Measurements from ENCODE around the gene DMXL2.

Gene DMXL2

GRCh38 chr15:51641490-51642130 is 19.0 kb upstream of the DMXL2 start:
- no peak for TF ChIP-seq CSRNP3 (CRISPR knock-in tag; IDR thresholded peaks at IDR 0.05)
- TF ChIP-seq ZFP30 (CRISPR knock-in tag; IDR thresholded peaks at IDR 0.05), result no peak
- ATAC-seq, result no peak

- no peak for TF ChIP-seq TCF4 (CRISPR knock-in tag; IDR thresholded peaks at IDR 0.05; ENCODE audit: borderline replicate concordance)
- no peak for TF ChIP-seq CSRNP3 (CRISPR knock-in tag; IDR thresholded peaks at IDR 0.05)
- TF ChIP-seq ESRRG (CRISPR knock-in tag; IDR thresholded peaks at IDR 0.05), result no peak
- TF ChIP-seq CSDC2 (CRISPR knock-in tag; IDR thresholded peaks at IDR 0.05), result no peak
- no peak for TF ChIP-seq ZNF8 (CRISPR knock-in tag; IDR thresholded peaks at IDR 0.05)
- TF ChIP-seq ZNF565 (CRISPR knock-in tag; conservative IDR thresholded peaks at IDR 0.05; ENCODE audit: low read depth), result no peak
- no peak for TF ChIP-seq POU6F1 (CRISPR knock-in tag; IDR thresholded peaks at IDR 0.05; ENCODE audit: borderline replicate concordance, low read depth)
- no peak for TF ChIP-seq GLIS3 (CRISPR knock-in tag; IDR thresholded peaks at IDR 0.05)
- no peak for TF ChIP-seq ZFP30 (CRISPR knock-in tag; IDR thresholded peaks at IDR 0.05)
- TF ChIP-seq TOX (CRISPR knock-in tag; IDR thresholded peaks at IDR 0.05; ENCODE audit: borderline replicate concordance), result no peak
- TF ChIP-seq ZNF70 (CRISPR knock-in tag; IDR thresholded peaks at IDR 0.05), result no peak
- no peak for TF ChIP-seq ZFP3 (CRISPR knock-in tag; IDR thresholded peaks at IDR 0.05)
- TF ChIP-seq SNAI2 (CRISPR knock-in tag; IDR thresholded peaks at IDR 0.05), result no peak
- TF ChIP-seq RARB (CRISPR knock-in tag; IDR thresholded peaks at IDR 0.05), result no peak
Measured at GRCh38 chr15:51634591-51635198, 12.1 kb upstream of the DMXL2 start.

GRCh38 chr15:51629612-51630011 is 7.0 kb upstream of the DMXL2 start:
- TF ChIP-seq ZNF70 (CRISPR knock-in tag; IDR thresholded peaks at IDR 0.05) (no peak), ISL1 (CRISPR knock-in tag; IDR thresholded peaks at IDR 0.05) (no peak), PATZ1 (CRISPR knock-in tag; IDR thresholded peaks at IDR 0.05; ENCODE audit: borderline replicate concordance) (no peak), ZFP30 (CRISPR knock-in tag; IDR thresholded peaks at IDR 0.05) (no peak), CREB5 (CRISPR knock-in tag; IDR thresholded peaks at IDR 0.05; ENCODE audit: low read depth) (no peak), ZC3H10 (CRISPR knock-in tag; IDR thresholded peaks at IDR 0.05) (no peak), ARNTL (CRISPR knock-in tag; IDR thresholded peaks at IDR 0.05; ENCODE audit: borderline replicate concordance, low read depth) (no peak), TCF4 (CRISPR knock-in tag; IDR thresholded peaks at IDR 0.05; ENCODE audit: borderline replicate concordance) (no peak), OSR1 (CRISPR knock-in tag; IDR thresholded peaks at IDR 0.05) (no peak), TSHZ2 (CRISPR knock-in tag; IDR thresholded peaks at IDR 0.05) (no peak), BACH2 (CRISPR knock-in tag; IDR thresholded peaks at IDR 0.05; ENCODE audit: borderline replicate concordance) (no peak)
- ATAC-seq, result no peak

More at GRCh38 chr15:51634591-51635198, 12.1 kb upstream of the DMXL2 start:
- no peak for ATAC-seq

All from SK-N-SH treated with all-trans-retinoic acid at 6 μM for 48 hours (cell line).